H1 (cell line): ENCODE measurements around the gene FNIP2. TPM values are rescaled to one million over a fixed set of nuclear protein-coding genes. Genes with fewer than 3 reads are reported as not detected.

Experiments
- CHD2 ChIP-seq: IDR thresholded peaks from 2 replicates; pipeline ENCODE4 v1.6.1; 2012; ENCODE audit warnings: low read length, improper control_type of control experiment
- SIX5 ChIP-seq: IDR thresholded peaks from 2 replicates; pipeline ENCODE4 v1.6.1; 2011; ENCODE audit warnings: mild to moderate bottlenecking, low read depth, low read length
- TBP ChIP-seq: IDR thresholded peaks from 2 replicates; pipeline ENCODE4 v1.6.1; 2011; ENCODE audit warnings: low read depth, low read length, improper control_type of control experiment
- TEAD4 ChIP-seq: IDR thresholded peaks from 2 replicates; pipeline ENCODE4 v1.6.1; 2012; ENCODE audit warnings: low read depth, low read length, inconsistent platforms, mixed read lengths
- polyA plus RNA-seq, 7 experiments: library from polyadenylated mRNA; depleted of rRNA in 3 of 7; stranded (reverse) in 5 of 7; unstranded in 2 of 7; fragments of >200 nt in 5 of 7; fragments of 200-250 nt in 2 of 7; gene quantifications; 1 replicate in 5 of 7; 2 replicates in 1 of 7; 4 replicates in 1 of 7; pipeline versions ENCODE4 v1.2.1 to v1.2.3, GENCODE V29; 2011 to 2013; ENCODE audit warnings: missing spikeins in 2 of 7, mixed read lengths in 2 of 7
- total RNA-seq: library from RNA; stranded (reverse); fragmentation: NEBNext Ultra II Directional; extraction: Animal tissue kit (Norgen Biotek cat#: 25700); gene quantifications from 2 replicates; pipeline ENCODE4 v1.2.1, GENCODE V29; 2021

Gene FNIP2
- total and polyA plus RNA-seq, 2 of the 8 experiments (the other 6 are each of a cell fraction or from before 2014, with no cell fraction given) = 4.0 to 13.0 TPM

DNA sequence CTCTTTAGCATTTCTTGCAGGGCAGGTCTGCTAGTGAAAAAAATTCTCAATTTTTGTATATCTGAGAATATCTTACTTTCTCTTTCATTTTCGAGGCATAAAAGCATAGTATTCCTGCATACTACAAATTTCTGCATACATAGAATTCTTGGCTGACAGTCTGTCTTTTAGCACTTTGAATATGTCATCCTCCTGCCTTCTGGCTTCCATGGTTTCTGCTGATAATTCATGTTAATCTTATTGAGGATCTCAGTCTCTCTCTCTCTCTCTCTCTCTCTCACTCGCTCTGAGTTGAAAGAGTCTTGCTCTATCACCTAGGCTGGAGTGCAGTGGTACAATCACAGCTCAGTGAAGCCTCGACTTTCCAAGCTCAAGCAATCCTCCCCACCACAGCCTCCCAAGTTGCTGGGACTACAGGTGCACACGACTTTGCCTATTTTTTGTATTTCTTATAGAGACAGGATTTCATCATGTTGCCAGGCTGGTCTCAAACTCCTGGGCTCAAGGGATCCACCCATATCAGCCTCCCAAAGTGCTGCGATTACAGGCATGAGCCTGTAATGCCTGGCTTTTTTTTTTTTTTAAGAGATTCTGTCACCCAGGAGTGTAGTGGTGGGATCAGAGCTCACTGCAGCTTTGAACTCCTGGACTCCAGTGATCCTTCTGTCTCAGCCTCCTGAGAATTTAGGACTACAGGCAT is 161.3 kb downstream of the FNIP2 start (continued):
- TF ChIP-seq TEAD4 = no peak
- TF ChIP-seq CHD2 = no peak
- TF ChIP-seq SIX5 = no peak
- TF ChIP-seq TBP = no peak
- TF ChIP-seq, all 59 proteins: peak for 0
